HG03521 (cell line): Measurements from ENCODE around the gene MYO1D.
"Not testable (repeated sequence)": the region's sequence is repeated elsewhere in the genome, so short reads cannot be mapped to it uniquely, and the experiment has no call there.

Source experiments
- ATAC-seq: cut with Tn5 transposase; IDR thresholded peaks from one replicate; pipeline ENCODE4 v1.9.1; 2021; ENCODE audit warnings: mild to moderate bottlenecking, moderate library complexity; ENCODE audit not compliant: unreplicated experiment

Gene MYO1D

GRCh38 chr17:32481193-32481592 is 395.7 kb downstream of the MYO1D start:
- ATAC-seq: no peak

DNA sequence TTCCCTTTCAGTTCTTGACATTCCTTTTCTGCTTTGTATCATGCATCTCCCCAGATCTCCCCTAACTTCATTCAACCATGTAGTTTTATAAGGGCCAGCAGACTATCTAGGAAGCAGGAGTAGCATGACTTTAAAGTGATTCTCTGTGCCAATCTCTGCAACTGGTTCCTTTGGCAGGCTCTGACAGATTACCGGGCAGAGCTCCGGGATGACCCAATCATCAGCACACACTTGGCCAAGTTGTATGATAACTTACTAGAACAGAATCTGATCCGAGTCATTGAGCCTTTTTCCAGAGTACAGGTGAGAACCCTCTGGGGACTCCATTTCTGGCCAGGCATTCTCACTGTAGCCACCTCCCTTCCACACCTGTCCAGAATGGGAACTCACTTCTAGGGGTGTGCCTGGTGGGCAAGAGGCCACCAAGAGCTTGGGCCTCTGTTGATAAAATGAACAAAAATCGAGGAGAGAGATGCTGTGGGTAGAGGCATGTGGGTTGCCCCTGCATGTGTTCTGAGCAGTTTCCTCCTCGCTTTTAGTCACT is 397.8 kb downstream of the MYO1D start:
- no peak for ATAC-seq

DNA sequence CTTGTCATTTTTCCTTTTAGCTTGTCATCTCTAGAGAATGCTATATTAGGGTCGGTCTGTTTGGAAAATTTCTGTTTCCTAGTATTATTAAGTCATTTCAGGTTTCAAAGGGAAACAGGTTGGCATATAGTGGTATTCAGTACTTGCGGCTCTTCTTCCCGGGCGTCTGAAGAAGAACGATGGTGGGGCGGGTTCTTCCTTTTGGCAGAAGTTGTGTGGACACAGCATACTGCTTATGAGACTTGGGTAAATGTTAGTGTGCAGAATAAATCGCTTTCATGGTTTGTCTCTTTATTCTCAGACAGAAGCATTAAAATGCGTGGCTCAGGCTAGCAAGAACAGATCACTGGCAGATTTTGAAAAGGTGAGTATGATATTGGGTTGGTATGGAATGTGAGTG is 399.7 kb downstream of the MYO1D start:
- no peak for ATAC-seq

- no peak for ATAC-seq
These were observed 401.7 kb downstream of the MYO1D start for GRCh38 chr17:32475258-32475657.

- ATAC-seq: no peak
These were observed 405.3 kb downstream of the MYO1D start for GRCh38 chr17:32471652-32472051.

DNA sequence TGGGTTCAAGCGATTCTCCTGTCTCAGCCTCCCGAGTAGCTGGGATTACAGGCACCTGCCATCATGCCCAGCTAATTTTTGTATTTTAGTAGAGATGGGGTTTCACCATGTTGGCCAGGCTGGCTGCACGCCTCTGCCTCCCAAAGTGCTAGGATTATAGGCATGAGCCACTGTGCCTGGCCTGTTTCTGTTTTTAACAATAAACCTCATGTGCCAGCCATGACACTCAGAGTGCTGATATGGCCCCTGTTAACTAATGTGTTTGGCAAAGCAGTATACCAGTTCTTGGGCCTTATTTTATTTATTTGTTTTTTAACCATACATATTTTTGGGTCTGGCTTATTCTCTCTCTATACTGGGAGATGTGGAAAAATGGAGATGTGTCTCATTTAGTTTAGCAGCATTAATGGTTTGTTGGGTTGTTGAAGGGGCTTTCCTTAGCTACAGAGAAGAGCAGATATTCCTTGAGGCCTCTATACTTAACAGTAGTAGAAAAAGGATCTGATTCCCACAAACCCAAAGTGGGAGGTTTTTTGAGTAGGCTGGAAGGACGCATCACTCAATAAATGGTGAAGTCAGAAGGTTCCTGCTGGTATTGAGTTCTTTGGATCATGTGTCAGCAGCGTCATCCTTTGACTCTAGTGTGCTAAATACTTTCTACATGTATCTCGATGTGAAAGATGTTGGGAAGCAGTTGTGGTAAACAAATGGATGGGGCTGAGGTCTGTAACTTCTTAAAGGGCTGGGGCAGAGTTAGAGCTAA is 406.3 kb downstream of the MYO1D start:
- ATAC-seq: no peak

GRCh38 chr17:32467949-32468348 is 409.0 kb downstream of the MYO1D start:
- no peak for ATAC-seq

GRCh38 chr17:32464374-32464773 is 412.6 kb downstream of the MYO1D start:
- ATAC-seq: no peak

DNA sequence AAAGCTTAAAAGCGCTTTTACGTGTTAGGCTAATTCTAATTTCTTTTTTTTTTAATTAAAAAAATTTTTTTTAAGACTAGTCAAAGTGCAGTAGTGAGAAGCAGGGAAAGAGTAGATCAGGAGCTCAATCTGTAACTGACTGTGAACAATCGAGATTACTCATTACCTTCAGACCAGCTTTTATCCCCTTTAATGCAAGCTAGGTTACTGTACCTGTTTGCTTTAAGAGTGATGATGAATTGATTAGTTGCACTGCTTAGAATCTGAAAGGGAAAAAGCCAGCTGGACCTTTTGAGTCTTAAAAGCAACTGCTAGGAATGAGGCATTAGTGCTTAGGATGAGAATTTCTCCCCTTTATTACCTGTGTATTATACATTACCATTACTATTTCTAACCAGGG is 413.6 kb downstream of the MYO1D start:
- ATAC-seq: no peak

DNA sequence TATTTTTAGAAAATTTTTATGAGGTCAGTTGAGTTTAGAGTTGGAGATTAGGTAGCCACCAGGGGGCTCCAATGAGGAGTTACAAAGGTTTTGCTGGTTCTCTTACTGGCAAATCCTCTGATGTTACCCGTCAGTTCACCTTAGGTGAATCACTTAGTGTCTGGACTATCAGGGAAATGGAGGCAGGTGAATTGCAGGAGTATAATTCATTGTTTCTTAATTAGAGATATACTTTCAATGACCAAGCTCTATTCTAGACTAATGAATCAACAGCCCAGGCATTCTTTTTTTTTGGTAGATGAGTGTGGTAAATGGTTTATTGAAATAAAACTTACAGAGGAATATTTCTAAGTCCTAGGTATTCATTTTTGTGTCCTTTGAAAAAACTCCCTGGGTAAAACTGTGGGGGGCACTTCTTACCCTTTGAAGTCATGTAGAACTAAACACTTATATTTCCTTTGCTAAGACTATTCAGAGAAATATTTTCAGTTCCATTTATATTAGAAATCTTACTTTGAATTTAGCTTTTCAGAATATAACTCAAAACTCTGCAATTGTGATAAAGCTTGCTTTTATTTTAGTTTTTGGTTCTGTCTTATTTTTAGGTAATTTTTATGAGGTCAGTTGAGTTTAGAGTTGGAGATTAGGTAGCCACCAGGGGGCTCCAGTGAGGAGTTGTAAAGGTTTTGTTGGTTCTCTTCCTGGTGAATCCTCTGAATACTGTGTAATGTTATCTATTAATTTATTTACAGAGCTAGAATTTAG is 414.9 kb downstream of the MYO1D start:
- ATAC-seq: no peak

DNA sequence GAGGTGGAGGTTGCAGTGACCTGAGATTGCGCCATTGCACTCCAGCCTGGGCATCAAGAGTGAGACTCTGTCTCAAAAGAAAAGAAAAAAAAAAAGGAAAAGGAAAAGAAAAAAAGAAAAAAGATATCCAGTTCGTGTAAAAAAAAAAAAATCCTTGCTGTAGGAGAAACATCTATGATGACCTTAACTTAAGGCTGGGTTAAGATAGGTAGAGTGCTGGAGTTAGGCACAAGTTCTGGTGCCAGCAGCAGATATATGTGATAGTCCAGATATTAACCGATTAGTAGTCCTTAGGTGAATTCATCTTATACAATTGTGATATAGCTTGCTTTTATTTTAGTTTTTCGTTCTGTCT is 415.4 kb downstream of the MYO1D start:
- ATAC-seq: no peak

DNA sequence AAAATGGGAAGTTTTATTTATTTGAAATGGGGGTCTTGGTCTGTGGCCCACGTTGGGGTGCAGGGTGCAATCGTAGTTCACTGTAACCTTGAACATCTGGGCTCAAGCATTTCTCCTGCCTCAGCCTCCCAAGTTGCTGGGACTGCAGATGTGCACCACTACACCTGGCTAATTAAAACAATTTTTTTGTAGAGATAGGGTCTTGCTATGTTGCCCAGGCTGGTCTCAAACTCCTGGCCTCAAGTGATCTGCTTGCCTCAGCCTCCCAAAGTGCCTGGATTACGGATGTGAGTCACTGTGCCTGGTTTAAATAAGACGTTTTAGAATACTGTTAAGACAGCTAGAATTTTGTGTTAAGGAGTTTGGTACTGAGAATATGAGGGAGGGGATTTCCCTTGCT is 416.9 kb downstream of the MYO1D start:
- no peak for ATAC-seq

GRCh38 chr17:32458371-32458770 is 418.6 kb downstream of the MYO1D start:
- no peak for ATAC-seq

DNA sequence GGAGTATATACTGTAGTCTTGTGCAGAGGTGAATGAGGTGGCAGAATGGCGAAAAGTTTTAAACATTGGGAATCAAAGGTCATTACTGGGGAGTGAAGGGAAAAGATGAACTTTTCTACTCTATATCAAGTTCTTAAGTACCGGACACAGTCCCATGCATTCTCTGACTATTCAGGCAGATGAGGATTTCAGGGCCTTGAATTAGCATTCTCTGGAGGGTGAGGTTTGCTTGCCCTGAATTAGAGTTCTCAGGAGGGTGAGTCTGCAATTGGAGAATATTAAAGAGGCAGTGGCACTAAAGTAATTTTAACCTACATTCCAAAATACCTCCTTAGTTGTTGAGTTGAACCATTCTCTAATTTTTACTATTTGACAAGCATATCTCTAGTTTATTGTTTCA is 423.6 kb downstream of the MYO1D start:
- ATAC-seq: no peak

GRCh38 chr17:32452281-32452680 is 424.6 kb downstream of the MYO1D start:
- no peak for ATAC-seq

DNA sequence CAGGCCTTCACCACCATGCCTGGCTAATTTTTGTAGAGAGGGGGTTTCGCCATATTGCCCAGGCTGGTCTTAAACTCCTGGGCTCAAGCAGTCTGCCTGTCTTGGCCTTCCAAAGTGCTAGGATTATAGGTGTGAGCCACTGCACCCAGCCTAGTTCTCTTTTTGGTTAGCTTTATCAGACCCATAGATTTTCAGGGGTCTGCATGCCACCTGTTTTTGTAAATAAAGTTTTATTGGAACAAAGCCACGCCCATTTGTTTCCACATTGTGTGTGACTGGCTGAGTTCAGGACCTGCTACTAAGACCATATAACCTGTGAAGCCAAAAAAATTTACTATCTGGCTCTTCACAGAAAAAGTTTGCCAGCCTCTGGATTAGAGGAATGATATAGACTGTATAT is 425.0 kb downstream of the MYO1D start:
- ATAC-seq: no peak

- not testable (repeated sequence) for ATAC-seq
These were observed 426.5 kb downstream of the MYO1D start for GRCh38 chr17:32450379-32450778.

GRCh38 chr17:32449963-32450362 is 427.0 kb downstream of the MYO1D start:
- no peak for ATAC-seq

DNA sequence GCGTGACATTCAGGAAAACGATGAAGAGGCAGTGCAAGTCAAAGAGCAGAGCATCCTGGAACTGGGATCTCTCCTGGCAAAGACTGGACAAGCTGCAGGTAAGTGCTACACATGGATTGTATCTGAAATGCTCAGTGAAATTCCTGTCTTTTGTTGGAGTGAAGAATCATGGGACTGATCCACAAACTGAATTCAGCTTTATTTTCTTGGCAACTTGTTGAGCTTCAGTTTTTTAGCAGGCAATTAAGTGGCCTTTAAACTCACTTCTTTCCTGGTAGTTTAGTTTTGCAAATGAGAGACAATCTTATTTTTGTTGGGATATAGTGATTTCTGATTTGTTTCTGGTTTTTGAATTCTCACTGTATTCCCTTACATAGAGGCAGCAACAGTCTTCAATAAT is 430.0 kb downstream of the MYO1D start:
- ATAC-seq: no peak

DNA sequence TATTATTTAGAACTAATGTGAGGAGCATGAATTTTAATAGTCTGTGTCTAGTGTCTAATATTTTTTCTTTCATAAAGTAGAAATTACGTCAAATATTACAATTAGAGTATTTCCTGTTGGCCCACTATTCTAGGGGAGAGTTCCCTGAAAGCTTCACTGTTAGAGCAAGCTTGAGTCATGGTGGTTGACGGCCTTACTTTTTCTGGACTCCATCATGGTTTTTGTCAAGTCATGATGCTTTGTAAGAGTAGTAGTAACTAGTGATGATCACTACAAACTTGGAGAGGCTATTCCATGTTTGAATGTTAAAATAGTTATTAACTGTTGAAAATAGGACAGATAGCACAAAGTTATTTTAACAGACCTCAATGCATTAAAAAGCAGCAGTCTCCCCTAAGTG is 431.0 kb downstream of the MYO1D start:
- no peak for ATAC-seq

DNA sequence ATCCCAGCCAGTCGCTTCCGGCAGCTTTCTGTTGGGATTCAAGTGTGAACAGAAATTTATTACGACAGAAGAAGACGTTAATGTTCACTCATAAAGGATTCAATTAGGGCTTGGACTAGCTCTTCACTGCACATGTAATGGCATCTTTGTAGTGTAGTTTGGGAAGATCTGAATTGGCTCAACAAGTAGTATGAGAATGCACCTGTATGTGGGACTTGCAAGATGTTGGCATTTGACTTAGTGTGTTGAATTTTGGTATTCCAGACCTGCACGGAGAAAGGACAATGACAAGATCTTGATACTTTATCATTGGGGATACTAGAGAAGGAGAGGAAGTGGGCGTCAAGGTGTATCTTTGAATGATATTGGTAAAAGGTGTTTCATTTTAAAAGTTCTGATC is 431.4 kb downstream of the MYO1D start:
- ATAC-seq: no peak

DNA sequence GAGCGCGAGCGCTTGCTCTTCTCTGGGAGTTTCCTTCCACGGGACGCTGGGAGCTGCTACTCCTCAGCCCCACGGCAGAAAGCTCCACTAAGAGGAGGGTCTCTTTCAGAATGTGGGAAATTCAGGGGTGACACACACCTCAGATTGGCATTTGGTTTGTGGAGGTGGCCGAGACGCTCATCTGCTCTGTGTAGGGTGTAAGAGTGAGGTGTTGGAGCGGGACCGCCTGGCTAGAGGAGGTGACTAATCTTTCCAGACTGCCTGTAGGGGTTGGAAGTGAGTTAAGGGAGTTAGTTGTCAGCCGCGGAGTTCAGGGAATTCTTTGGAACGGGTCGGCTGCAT is 431.9 kb downstream of the MYO1D start:
- ATAC-seq: no peak
